G401.6 (cell line): ENCODE results near the gene BTBD10.

Source experiments
- FAIRE-seq: peaks from 2 replicates; lab custom pipeline; 2012; peaks lifted over from hg19 to GRCh38; lab: Jason Lieb, UNC

BTBD10 gene

GRCh38 chr11:13338427-13339069, 124.5 kb downstream of the BTBD10 start:
- FAIRE-seq, result no peak

GRCh38 chr11:13338019-13338426, 125.0 kb downstream of the BTBD10 start:
- no peak for FAIRE-seq
